MCF 10A (cell line): ENCODE data around the gene ADGB. TPM values are rescaled to one million over a fixed set of nuclear protein-coding genes. Genes with fewer than 3 reads are reported as not detected.

ENCODE experiments used
- BruUV-seq: library from RNA; stranded (reverse); fragments of 400-500 nt; replicated peaks from 2 replicates; lab custom pipeline; 2021; lab: Mats Ljungman, UMichigan
- CTCF ChIA-PET: fragments of 300-600 bp; sonication (Branson Sonifier 250); formaldehyde crosslinking; extraction: SDS; loops from one replicate; lab custom pipeline; 2021; ENCODE audit warnings: antibody characterized with exemption, inconsistent platforms; lab: Yijun Ruan, JAX
- POLR2A ChIA-PET: fragments of 300-600, 350-650 bp; sonication (Branson Sonifier 250); formaldehyde crosslinking; extraction: SDS; loops from one replicate; lab custom pipeline; 2020; ENCODE audit warnings: antibody characterized with exemption, inconsistent platforms; lab: Yijun Ruan, JAX
- DNase-seq: peaks from one replicate; pipeline ENCODE4 v3.0.0-alpha.2; 2018; ENCODE audit not compliant: unreplicated experiment
- H3K27ac Mint-ChIP-seq: one replicate; pipeline ENCODE4 v1.8.0; 2022; ENCODE audit warnings: mild to moderate bottlenecking, low read depth, mixed read lengths; ENCODE audit not compliant: unreplicated experiment
- H3K27me3 Mint-ChIP-seq: one replicate; pipeline ENCODE4 v1.8.0; 2022; ENCODE audit warnings: mixed read lengths; ENCODE audit not compliant: insufficient read depth, unreplicated experiment
- H3K36me3 Mint-ChIP-seq: one replicate; pipeline ENCODE4 v1.8.0; 2022; ENCODE audit warnings: mild to moderate bottlenecking, moderate library complexity, mixed read lengths; ENCODE audit not compliant: insufficient read depth, unreplicated experiment
- H3K4me1 Mint-ChIP-seq: one replicate; pipeline ENCODE4 v1.8.0; 2022; ENCODE audit warnings: mixed read lengths; ENCODE audit not compliant: insufficient read depth, unreplicated experiment
- H3K4me3 Mint-ChIP-seq: one replicate; pipeline ENCODE4 v1.8.0; 2022; ENCODE audit warnings: mild to moderate bottlenecking, moderate library complexity, mixed read lengths; ENCODE audit not compliant: unreplicated experiment
- H3K9me3 Mint-ChIP-seq: one replicate; pipeline ENCODE4 v1.8.0; 2022; ENCODE audit warnings: mixed read lengths; ENCODE audit not compliant: unreplicated experiment
- CTCF ChIP-seq: fragments of 200-600 bp; IDR thresholded peaks from one replicate; pipeline ENCODE4 v1.8.0; 2022; ENCODE audit warnings: antibody characterized with exemption, mild to moderate bottlenecking; ENCODE audit not compliant: unreplicated experiment
- intact Hi-C: fragments of 100-400 bp; cut with micrococcal nuclease; formaldehyde crosslinking; loops from 2 replicates; pipeline ENCODE4 v1.14.1; 2022
- total RNA-seq: library from RNA; stranded (reverse); gene quantifications from 2 replicates; pipeline ENCODE4 v1.2.3, GENCODE V29; 2022

ADGB gene
- total RNA-seq, 1 experiment from 2014 or later = not detected

- no TSS peak for BruUV-seq
- no peaks in the 10 kb centered on the region for H3K4me1 Mint-ChIP-seq
- H3K9me3 Mint-ChIP-seq = no peaks in the 10 kb centered on the region
- ChIA-PET POLR2A (interaction anchor here (2.4 kb wide), 1 partner anchor 155 kb away, joined by 12 read pairs; the partner anchor contains the start of gene RAB32), CTCF (interaction anchor here (0.6 to 2.7 kb wide), 22 partner anchors 10 to 1522 kb away, joined by 3 to 27 read pairs (median 3); no protein-coding TSS in a partner anchor)
- no peaks in the 10 kb centered on the region for H3K36me3 Mint-ChIP-seq
- H3K4me3 Mint-ChIP-seq = no peak overlapping the region
- intact Hi-C loops = loop anchor here (1.0 to 10.0 kb wide), 6 partner anchors 157 to 965 kb away; partner anchors contain the start of genes EPM2A and RAB32
- peak; percentile 94 for DNase-seq
- peak; percentile 67 for TF ChIP-seq CTCF
- H3K27ac Mint-ChIP-seq = no peak overlapping the region
- peaks cover 29% of the 10 kb centered on the region for H3K27me3 Mint-ChIP-seq
Measured at GRCh38 chr6:146700078-146700686, 101.4 kb downstream of the ADGB start.

DNA sequence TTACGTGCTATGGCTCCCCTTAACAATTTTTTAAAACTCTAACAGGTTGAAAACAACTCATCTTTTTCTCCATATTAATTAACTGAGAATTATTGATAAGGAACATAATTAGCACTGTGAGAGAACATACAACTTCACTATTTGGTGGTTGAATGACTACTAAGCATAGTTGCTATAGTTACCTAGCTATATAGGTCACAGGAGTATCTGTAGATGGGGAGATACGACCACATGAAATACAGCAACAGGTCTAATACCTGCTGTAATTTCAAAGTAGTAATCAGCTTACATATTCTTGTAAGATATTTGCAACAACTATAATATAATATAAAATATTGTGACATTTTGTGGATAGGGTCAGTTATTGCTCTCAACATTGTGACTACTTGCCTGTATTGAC, 102.9 kb downstream of the ADGB start:
- intact Hi-C loops = loop anchor here (5.0 to 10.0 kb wide), 2 partner anchors 174 to 967 kb away; partner anchors contain the start of gene EPM2A
- H3K36me3 Mint-ChIP-seq = no peaks in the 10 kb centered on the region
- CTCF ChIA-PET = interaction anchor here (1.8 kb wide), 1 partner anchor 660 kb away, joined by 7 read pairs; no protein-coding TSS in a partner anchor

DNA sequence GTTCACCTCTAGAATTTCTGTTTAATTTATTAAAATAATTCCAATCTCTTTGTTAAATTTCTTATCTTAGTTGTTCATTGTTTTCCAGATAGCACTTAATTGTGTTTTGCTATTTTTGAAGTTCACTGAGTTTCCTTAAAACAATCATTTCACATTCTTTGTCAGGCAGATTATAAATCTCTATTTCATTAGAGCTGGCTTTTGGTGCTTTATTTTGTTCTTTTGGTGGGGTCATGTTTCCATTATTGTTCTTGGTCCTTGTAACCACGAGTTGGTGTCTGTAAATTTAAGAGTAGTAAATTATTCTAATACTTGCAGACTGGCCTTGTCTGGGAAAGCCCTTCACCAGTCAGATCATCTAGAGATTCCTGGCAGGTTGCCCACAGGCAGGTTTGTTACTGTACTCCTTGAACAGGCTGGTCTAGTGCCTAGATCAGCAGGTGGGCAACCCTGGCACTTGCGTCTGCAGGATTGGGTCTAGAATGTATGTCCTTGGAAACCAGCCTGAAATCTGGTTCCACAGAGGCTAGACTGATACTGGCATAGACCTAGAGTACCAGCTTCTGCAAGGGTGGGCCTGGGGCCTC, 110.4 kb downstream of the ADGB start:
- POLR2A ChIA-PET = no interaction called here
- no peaks in the 10 kb centered on the region for H3K9me3 Mint-ChIP-seq
- no peak for TF ChIP-seq CTCF
- peaks cover 88% of the 10 kb centered on the region for H3K27me3 Mint-ChIP-seq
- intact Hi-C loops = loop anchor here (10.0 kb wide), 1 partner anchor 974 kb away; the partner anchor contains the start of gene EPM2A
- H3K27ac Mint-ChIP-seq = no peak overlapping the region
- DNase-seq = no peak
- H3K4me1 Mint-ChIP-seq = no peaks in the 10 kb centered on the region
- H3K36me3 Mint-ChIP-seq = no peaks in the 10 kb centered on the region
- no peak overlapping the region for H3K4me3 Mint-ChIP-seq
- BruUV-seq = no TSS peak
- CTCF ChIA-PET = no interaction called here

More for the DNA sequence above, 102.9 kb downstream of the ADGB start:
- no peaks in the 10 kb centered on the region for H3K4me1 Mint-ChIP-seq
- POLR2A ChIA-PET = no interaction called here
- DNase-seq = no peak
- TF ChIP-seq CTCF = no peak
- no peak overlapping the region for H3K27ac Mint-ChIP-seq
- no peaks in the 10 kb centered on the region for H3K9me3 Mint-ChIP-seq
- BruUV-seq = no TSS peak
- H3K27me3 Mint-ChIP-seq = peaks cover 38% of the 10 kb centered on the region
- no peak overlapping the region for H3K4me3 Mint-ChIP-seq

GRCh38 chr6:146719387-146719786, 120.6 kb downstream of the ADGB start:
- H3K27me3 Mint-ChIP-seq = peaks cover 2% of the 10 kb centered on the region
- ChIA-PET POLR2A (no interaction called here), CTCF (interaction anchor here (0.6 to 1.2 kb wide), 2 partner anchors 17 to 232 kb away, joined by 3 read pairs; no protein-coding TSS in a partner anchor)
- intact Hi-C loops = no loop called here
- H3K4me1 Mint-ChIP-seq = no peaks in the 10 kb centered on the region
- H3K9me3 Mint-ChIP-seq = no peaks in the 10 kb centered on the region
- TF ChIP-seq CTCF = no peak
- no TSS peak for BruUV-seq
- H3K36me3 Mint-ChIP-seq = no peaks in the 10 kb centered on the region
- DNase-seq = no peak
- no peak overlapping the region for H3K4me3 Mint-ChIP-seq
- H3K27ac Mint-ChIP-seq = no peak overlapping the region
